ENCODE measurements around the gene SH3RF3.

Gene SH3RF3

GRCh38 chr2:109340381-109340780 is 211.4 kb downstream of the SH3RF3 start:
- DNase-seq (ENCODE audit: low read depth): no peak

DNA sequence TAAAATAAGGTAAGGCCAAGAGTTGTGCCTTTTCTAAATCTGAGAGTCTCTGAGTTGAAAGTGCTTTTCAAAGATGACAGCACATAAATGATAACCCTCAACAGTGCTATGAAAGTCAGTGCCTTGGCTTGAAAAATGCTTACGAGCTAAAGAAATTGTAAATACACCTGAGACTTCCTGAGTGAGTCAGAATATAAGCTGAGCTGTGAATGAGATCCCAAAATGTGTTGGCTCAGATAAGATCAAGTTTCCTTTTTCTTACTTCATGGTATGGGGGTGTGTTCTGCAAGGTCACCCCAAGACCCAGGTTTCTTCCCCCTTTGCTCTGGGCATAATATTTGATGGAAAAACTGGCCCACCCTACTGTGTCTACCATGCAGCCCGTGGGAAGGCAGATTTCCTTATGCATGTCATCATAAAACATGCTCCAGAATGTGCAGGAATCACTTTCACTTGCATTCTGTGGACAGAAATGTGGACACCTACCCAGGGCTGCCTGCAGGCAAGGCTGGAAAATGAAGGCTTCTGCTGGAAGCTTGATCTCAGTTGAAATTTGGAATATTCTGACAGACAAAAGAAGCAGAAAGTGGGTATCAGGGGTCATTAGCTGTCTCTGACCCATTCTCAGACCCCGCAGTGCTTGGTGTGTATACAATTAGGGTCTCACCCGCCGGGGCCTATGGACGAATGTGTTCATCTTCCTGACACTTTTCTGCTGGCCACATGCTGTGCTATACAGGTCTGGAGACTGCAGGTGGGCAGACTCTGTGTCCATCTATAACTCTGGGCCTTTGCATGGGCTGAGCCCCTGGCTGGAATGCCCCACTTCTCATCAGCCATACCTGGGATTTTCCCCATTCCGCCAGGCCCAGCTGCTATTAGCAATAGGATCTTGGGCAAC is 212.6 kb downstream of the SH3RF3 start:
- no peak for DNase-seq (ENCODE audit: low read depth)

DNA sequence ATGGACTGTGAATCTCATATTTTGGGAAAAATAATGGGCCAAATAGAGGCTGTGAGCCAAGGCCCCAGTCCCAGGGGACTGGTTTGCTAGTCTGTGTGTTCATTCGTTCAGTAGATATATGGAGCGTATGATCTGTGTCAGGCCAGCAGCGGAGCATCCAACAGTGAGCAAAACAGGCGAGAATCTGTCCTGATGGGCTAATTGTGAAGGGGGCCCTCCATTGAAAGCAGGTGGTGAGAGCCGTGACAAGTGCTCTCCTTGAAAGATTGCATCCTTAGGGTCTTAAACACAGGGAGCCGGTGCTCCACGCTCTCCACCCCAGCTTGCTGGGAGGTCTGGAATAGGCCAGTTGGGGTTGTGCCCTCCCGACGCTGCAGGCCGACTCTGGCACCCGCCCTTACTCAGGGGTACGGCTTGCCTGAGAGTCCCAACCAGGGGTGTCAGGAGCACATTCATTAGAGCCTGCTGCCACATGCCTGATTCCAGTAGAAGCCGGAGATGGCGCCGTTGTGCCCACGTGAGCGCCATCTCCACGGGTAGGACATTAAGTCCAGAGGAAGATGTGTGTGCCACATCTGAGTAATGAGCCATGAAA is 213.3 kb downstream of the SH3RF3 start:
- no peak for DNase-seq (ENCODE audit: low read depth)

- no peak for DNase-seq (ENCODE audit: low read depth)
Observed at GRCh38 chr2:109342930-109343329, 213.9 kb downstream of the SH3RF3 start.

DNA sequence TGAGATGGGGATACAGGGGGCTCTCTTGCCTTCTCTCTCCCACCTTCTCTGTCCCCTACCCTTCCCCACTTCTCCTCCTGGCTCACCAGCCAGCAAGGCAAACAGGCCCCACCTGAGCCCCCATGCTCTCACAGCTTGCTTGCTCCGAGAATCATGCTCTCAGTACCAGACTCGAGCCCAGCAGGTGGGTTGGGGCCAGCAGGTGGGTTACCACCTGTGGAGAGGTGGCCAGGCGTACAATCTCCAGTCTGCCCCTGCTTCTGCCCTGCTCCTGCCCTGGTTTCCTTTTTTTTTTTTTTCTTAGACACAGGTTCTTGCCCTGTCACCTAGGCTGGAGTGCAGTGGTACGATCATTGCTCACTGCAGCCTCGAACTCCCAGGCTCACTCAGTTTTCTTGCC is 214.5 kb downstream of the SH3RF3 start:
- no peak for DNase-seq (ENCODE audit: low read depth)

- DNase-seq (ENCODE audit: low read depth): no peak
Observed at GRCh38 chr2:109344270-109344805, 215.3 kb downstream of the SH3RF3 start.

GRCh38 chr2:109345091-109345490 is 216.1 kb downstream of the SH3RF3 start:
- no peak for DNase-seq (ENCODE audit: low read depth)

GRCh38 chr2:109345653-109346480 is 216.9 kb downstream of the SH3RF3 start:
- no peak for DNase-seq (ENCODE audit: low read depth)

DNA sequence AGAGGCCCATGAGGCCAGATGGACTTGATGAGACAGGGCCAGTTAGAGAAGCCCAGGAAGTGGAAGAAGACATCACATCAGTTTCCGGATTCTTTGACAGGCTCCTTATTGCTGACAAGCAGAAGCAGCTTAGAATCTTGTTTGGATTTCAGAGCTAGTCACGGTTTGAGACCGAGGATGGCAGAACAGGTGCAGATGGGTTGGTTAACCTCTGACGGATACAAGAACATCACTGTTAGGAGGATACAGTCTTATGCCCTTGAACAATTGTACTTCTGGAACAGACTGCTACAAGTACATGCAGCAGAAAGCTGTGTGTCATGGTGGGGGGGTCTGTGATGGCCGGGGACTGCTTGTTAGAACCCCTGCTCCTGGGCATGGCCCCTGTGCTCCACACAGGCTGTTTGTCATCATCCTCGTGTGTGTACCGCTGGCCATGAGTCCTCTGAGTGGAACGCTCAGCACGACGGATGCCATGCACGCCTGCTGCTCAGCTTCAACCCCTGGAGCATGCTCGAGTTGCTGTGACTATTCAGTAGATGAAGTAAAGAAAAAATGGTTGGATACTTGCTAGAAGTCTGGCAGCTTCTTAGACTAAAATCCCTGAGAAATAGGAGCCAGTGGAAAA is 217.7 kb downstream of the SH3RF3 start:
- no peak for DNase-seq (ENCODE audit: low read depth)

DNA sequence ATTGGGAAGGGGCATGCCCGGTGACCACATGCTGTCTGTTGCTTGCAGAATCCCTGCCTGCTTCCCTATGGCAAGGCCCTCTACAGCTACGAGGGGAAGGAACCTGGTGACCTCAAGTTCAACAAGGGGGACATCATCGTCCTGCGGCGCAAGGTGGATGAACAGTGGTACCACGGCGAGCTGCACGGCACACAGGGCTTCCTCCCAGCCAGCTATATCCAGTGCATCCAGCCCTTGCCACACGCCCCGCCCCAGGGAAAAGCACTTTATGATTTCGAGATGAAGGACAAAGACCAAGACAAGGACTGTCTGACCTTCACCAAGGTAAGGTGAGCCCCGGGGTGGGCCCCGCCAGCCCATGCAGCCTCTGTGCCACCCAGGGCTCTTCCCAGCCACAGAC is 218.6 kb downstream of the SH3RF3 start:
- DNase-seq (ENCODE audit: low read depth): no peak

DNA sequence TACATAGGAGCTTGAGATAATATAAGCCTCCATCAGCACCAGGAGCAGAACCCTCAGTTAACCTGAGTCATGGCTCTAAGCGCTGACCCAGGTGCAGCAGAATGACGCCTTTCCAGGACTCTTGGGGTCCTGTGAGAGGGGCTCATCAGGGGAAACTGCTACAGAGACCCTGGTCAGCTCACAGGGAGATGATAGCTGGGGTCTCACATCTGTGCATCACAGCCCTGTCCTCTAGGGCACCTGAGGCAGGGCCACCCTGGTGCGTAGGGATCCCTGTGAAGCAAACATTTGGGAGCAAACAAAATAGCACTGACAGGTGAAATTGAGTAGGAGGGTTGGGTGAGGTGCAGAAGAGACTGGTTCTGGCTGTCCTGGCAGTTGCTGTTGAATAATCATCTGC is 219.2 kb downstream of the SH3RF3 start:
- DNase-seq (ENCODE audit: low read depth): no peak

DNA sequence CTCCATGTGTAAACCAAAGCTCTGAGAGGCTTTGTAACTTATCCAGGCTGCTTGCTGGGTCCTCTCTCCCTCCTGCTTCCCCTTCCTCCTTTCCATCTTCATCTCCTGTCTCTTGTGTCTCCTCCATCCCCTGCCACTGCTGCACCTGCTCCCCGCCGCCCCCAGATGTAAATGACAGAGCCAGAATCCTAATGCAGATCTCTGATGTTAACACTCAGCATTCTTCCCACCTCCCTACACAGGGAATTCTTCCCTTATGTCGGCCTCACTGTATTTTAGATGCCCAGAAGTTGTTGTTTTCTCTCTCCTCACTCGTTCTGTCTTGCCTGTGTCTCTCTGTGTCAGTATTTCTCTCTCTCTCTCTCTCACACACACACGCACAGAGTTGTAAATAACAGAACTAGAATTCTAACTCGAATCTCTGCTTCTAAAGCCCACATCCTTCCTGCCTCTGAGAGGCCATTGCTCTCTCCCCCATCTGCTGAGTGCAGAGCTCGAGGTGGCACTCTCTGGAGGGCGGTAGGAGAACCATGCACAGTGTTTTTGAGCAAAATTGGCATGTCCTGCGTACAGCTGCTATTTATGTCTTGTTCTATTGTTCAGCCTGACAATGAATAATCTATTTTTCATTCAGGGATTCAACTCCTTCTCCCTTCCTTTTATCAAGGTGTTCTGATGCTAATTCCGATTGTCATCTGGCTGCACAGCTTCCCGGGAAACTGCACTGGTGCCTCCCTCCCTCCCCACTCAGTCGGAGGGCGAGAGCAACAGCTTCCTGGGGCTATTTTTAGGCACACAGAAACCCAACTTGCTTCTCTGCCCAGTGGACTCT is 219.9 kb downstream of the SH3RF3 start:
- no peak for DNase-seq (ENCODE audit: low read depth)

- DNase-seq (ENCODE audit: low read depth): no peak
Observed at GRCh38 chr2:109349503-109350465, 220.8 kb downstream of the SH3RF3 start.

- no peak for DNase-seq (ENCODE audit: low read depth)
Observed at GRCh38 chr2:109350526-109350925, 221.5 kb downstream of the SH3RF3 start.

- DNase-seq (ENCODE audit: low read depth): no peak
Observed at GRCh38 chr2:109351164-109351756, 222.3 kb downstream of the SH3RF3 start.

DNA sequence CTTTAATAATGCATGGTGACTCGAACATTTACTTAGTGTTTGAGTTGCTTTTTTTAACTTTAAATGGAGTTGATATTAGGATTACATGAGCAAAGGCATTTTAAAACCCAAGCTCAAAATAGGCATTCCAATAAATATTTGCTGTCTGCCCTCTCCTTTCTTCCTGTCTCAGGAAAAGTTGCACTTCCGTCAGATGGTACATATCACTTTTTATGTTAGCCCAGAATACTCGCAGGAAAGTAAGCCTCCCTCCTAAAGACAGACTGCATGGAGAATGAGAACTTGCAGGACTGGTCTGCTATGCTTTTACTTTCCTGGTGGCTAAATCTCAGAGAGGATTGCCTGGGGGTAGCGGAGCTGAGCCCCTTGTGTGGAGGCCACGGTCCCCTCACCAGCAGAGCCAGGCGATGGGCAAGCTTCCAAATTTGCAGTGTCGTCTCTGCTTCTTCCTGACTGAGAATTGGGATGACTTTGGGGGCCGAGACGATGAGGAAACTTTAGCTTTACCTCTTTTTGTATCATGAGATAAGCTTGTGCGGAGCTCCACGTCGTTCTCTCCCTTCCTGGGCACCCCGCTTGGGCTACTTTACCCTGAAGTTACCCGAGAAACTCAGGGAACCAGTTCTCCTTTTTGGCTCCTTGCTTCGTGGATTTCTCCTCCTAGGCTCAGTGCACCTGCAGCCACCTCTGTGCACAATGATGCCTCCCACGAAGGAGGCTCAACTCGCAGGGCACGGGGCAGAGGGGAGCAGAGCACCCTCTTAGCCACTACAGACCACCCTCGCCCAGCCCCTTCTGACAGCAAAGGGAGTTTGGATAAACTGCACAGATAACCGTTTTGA is 223.3 kb downstream of the SH3RF3 start:
- no peak for DNase-seq (ENCODE audit: low read depth)

- DNase-seq (ENCODE audit: low read depth): no peak
Observed at GRCh38 chr2:109352898-109353689, 224.1 kb downstream of the SH3RF3 start.

Data from stimulated activated CD8-positive, alpha-beta memory T cell treated with anti-CD3 and anti-CD28 coated beads, Interleukin-4, amount 100 ng/mL, for 24 hours (primary cell).